ENCODE data around the gene CAPS.
"Not testable (repeated sequence)": the region's sequence is repeated elsewhere in the genome, so short reads cannot be mapped to it uniquely, and the experiment has no call there.

CAPS gene

GRCh38 chr19:5913739-5914357 lies at the start of gene CAPS:
Gene CAPS, plus strand, starts transcription at chr19:5914254. Its CDS starts 153 bp downstream, at chr19:5914407.
- no peak for DNase-seq

- DNase-seq, result no peak
These were observed 49.1 kb upstream of the CAPS start for GRCh38 chr19:5864725-5865486.

GRCh38 chr19:5865772-5866171 lies 48.3 kb upstream of the CAPS start:
- no peak for DNase-seq

- no peak for DNase-seq
These were observed 46.6 kb upstream of the CAPS start for GRCh38 chr19:5867201-5868136.

GRCh38 chr19:5870986-5871394 lies 43.1 kb upstream of the CAPS start:
- no peak for DNase-seq

GRCh38 chr19:5873617-5874199 lies 40.3 kb upstream of the CAPS start:
- no peak for DNase-seq

GRCh38 chr19:5874496-5874895 lies 39.6 kb upstream of the CAPS start:
- not testable (repeated sequence) for DNase-seq

- no peak for DNase-seq
These were observed 36.6 kb upstream of the CAPS start for GRCh38 chr19:5877427-5877826.

GRCh38 chr19:5877882-5878281 lies 36.2 kb upstream of the CAPS start:
- no peak for DNase-seq

- DNase-seq, result no peak
These were observed 33.9 kb upstream of the CAPS start for GRCh38 chr19:5880196-5880595.

- DNase-seq, result no peak
These were observed 33.4 kb upstream of the CAPS start for GRCh38 chr19:5880604-5881078.

GRCh38 chr19:5881543-5882299 lies 32.3 kb upstream of the CAPS start:
- no peak for DNase-seq

GRCh38 chr19:5882421-5882968 lies 31.6 kb upstream of the CAPS start:
- DNase-seq, result no peak

- not testable (repeated sequence) for DNase-seq
These were observed 30.7 kb upstream of the CAPS start for GRCh38 chr19:5883157-5883873.

- not testable (repeated sequence) for DNase-seq
These were observed 29.8 kb upstream of the CAPS start for GRCh38 chr19:5884065-5884811.

- DNase-seq, result no peak
These were observed 24.6 kb upstream of the CAPS start for GRCh38 chr19:5889288-5889971.

- DNase-seq, result no peak
These were observed 24.0 kb upstream of the CAPS start for GRCh38 chr19:5890099-5890498.

- DNase-seq, result no peak
These were observed 22.5 kb upstream of the CAPS start for GRCh38 chr19:5891572-5891937.

GRCh38 chr19:5891938-5892771 lies 21.9 kb upstream of the CAPS start:
- no peak for DNase-seq

All from activated naive CD4-positive, alpha-beta T cell (primary cell).